GM12878 (cell line): Measurements from ENCODE around the gene USP15. TPM values are rescaled to one million over a fixed set of nuclear protein-coding genes. Genes with fewer than 3 reads are reported as not detected.

Experiments used
- ATAC-seq: fragments of 200-7000 bp; cut with Tn5 transposase; 3 replicates; pipeline ENCODE4 v1.9.1; 2020; ENCODE audit warnings: mild to moderate bottlenecking, moderate library complexity
- BruUV-seq: library from RNA; stranded (reverse); fragments of 400-500 nt; replicated peaks from 2 replicates; lab custom pipeline; 2021; lab: Mats Ljungman, UMichigan
- CTCF ChIA-PET: fragments of 300-600 bp; sonication (Branson Sonifier 250); formaldehyde crosslinking; extraction: SDS; loops from one replicate; lab custom pipeline; 2021; ENCODE audit warnings: inconsistent platforms; lab: Yijun Ruan, JAX
- POLR2A ChIA-PET: fragments of 350-600 bp; formaldehyde crosslinking; extraction: SDS; loops from one replicate; lab custom pipeline; 2021; ENCODE audit warnings: inconsistent platforms; lab: Charles Lee
- RAD21 ChIA-PET: fragments of 300-600 bp; sonication (Branson Sonifier 250); formaldehyde crosslinking; loops from one replicate; lab custom pipeline; 2023; ENCODE audit warnings: antibody characterized with exemption; ENCODE audit not compliant: unreplicated experiment; lab: Charles Lee
- SMC1A ChIA-PET: fragments of 300-600 bp; sonication (Branson Sonifier 250); formaldehyde crosslinking; loops from one replicate; lab custom pipeline; 2023; ENCODE audit not compliant: unreplicated experiment, uncharacterized antibody; lab: Charles Lee
- DNase-seq: peaks from one replicate; pipeline ENCODE4 v3.0.0-alpha.2; 2011; ENCODE audit warnings: low read depth, low spot score
- FAIRE-seq: peaks from 3 replicates; lab custom pipeline; 2011; peaks lifted over from hg19 to GRCh38; lab: Jason Lieb, UNC
- H2AFZ ChIP-seq: 2 replicates; pipeline ENCODE4 v1.6.0; 2011; ENCODE audit warnings: low read depth, low read length, control low read depth; ENCODE audit not compliant: control insufficient read depth
- H3K27ac ChIP-seq: 2 replicates; pipeline ENCODE4 v1.5.1; 2011; ENCODE audit warnings: control low read depth; ENCODE audit not compliant: control insufficient read depth, insufficient read depth
- H3K27me3 ChIP-seq, 2 experiments: replicated peaks in 1 of 2; 2 replicates each; pipeline versions ENCODE4 v1.6.0 to v1.6.1; 2011; ENCODE audit warnings: low read length in 1 of 2; ENCODE audit not compliant: control insufficient read depth in 2 of 2, insufficient read depth in 2 of 2
- H3K36me3 ChIP-seq, 2 experiments: 2 replicates each; pipeline ENCODE4 v1.5.1; 2011; ENCODE audit warnings: low read length in 1 of 2; ENCODE audit not compliant: control insufficient read depth in 2 of 2, insufficient read depth in 2 of 2
- H3K4me1 ChIP-seq: 2 replicates; pipeline ENCODE4 v1.6.1; 2011; ENCODE audit warnings: mild to moderate bottlenecking, low read length, moderate library complexity, mixed read lengths; ENCODE audit not compliant: control insufficient read depth, insufficient read depth
- H3K4me2 ChIP-seq: 2 replicates; pipeline ENCODE4 v1.6.0; 2011; ENCODE audit warnings: control low read depth; ENCODE audit not compliant: control insufficient read depth, insufficient read depth
- H3K4me3 ChIP-seq: fragments of 200-600 bp; sonication (generic); 2 replicates; pipeline ENCODE4 v1.5.1; 2016
- H3K79me2 ChIP-seq: 2 replicates; pipeline ENCODE4 v1.6.0; 2011; ENCODE audit warnings: low read length; ENCODE audit not compliant: control insufficient read depth, insufficient read depth
- H3K9ac ChIP-seq: 2 replicates; pipeline ENCODE4 v1.8.0; 2011; ENCODE audit warnings: low read length, control low read depth, mixed read lengths; ENCODE audit not compliant: control insufficient read depth, insufficient read depth
- H3K9me3 ChIP-seq: replicated peaks from 3 replicates; pipeline ENCODE4 v1.5.1; 2011; ENCODE audit warnings: mild to moderate bottlenecking, low read length; ENCODE audit not compliant: control insufficient read depth, insufficient read depth
- H4K20me1 ChIP-seq: 2 replicates; pipeline ENCODE4 v1.6.0; 2011; ENCODE audit not compliant: control insufficient read depth, insufficient read depth
- CBX3 ChIP-seq: fragments of 200-600 bp; sonication (generic); IDR thresholded peaks from 2 replicates; pipeline ENCODE4 v1.6.1; 2016; ENCODE audit warnings: low read depth, borderline replicate concordance
- CREB1 ChIP-seq: IDR thresholded peaks from 2 replicates; pipeline ENCODE4 v1.6.1; 2012; ENCODE audit warnings: low read depth, mild to moderate bottlenecking, inconsistent platforms
- KLF5 ChIP-seq: fragments of 450-650 bp; IDR thresholded peaks from 2 replicates; pipeline ENCODE4 v1.6.1; 2014; ENCODE audit warnings: mild to moderate bottlenecking; ENCODE audit not compliant: partially characterized antibody
- SIX5 ChIP-seq: IDR thresholded peaks from 2 replicates; pipeline ENCODE4 v1.6.1; 2011; ENCODE audit warnings: mild to moderate bottlenecking, low read depth, low read length, moderate library complexity; ENCODE audit not compliant: severe bottlenecking
- WGBS: methylation state at CpG from one replicate; pipeline ENCODE4 v1.1.6; 2016; ENCODE audit warnings: low lambda C conversion rate; ENCODE audit not compliant: insufficient replicate concordance, insufficient coverage; ENCODE audit errors: missing lambda C conversion rate; 5-methylcytosine and 5-hydroxymethylcytosine counted together
- in situ Hi-C: fragments of 300-500 bp; cut with MboI; formaldehyde crosslinking; loops from 9 replicates; pipeline ENCODE4 v1.14.3; 2018; ENCODE audit warnings: mixed read lengths
- intact Hi-C: fragments of 100-400 bp; cut with micrococcal nuclease; formaldehyde crosslinking; loops from one replicate; pipeline ENCODE4 v1.14.2; 2022; ENCODE audit not compliant: unreplicated experiment
- polyA plus RNA-seq, 11 experiments: library from polyadenylated mRNA; depleted of rRNA in 4 of 11; unstranded in 6 of 11; stranded (reverse) in 5 of 11; fragments of >200 nt; fragmentation: Nextera tagmentation in 4 of 11; fragmentation: Illumina TruSeq in 1 of 11; extraction: Ambion mirVana in 4 of 11; extraction: Trizol in 1 of 11; gene quantifications; 1 replicate in 1 of 11; 2 replicates in 10 of 11; pipeline versions ENCODE4 v1.2.1 to v1.2.3, GENCODE V29; 2011 to 2016; ENCODE audit warnings: inconsistent platforms in 2 of 11, missing spikeins in 2 of 11, low read depth in 1 of 11
- total RNA-seq, 4 experiments: library from RNA; depleted of rRNA in 3 of 4; stranded (reverse); fragments of >200 nt in 3 of 4; fragmentation: Illumina TruSeq in 1 of 4; extraction: Trizol in 1 of 4; gene quantifications; 2 replicates each; pipeline versions ENCODE4 v1.2.1 to v1.2.3, GENCODE V29; 2013 to 2021
- TF ChIP-seq, protein P1 (sequence below): fragments of 450-650 bp; formaldehyde crosslinking; IDR thresholded peaks from 2 replicates; pipeline ENCODE4 v1.5.0; 2022; ENCODE audit warnings: mild to moderate bottlenecking, missing genetic modification characterization

The USP15 gene
- total and polyA plus RNA-seq, 10 of the 15 experiments (the other 5 are each of a cell fraction or from before 2014, with no cell fraction given): 57.6 to 101 (median 90.2) TPM

- Histone ChIP-seq H2AFZ (no peak overlapping the region), H3K9me3 (peaks cover 11% of the 10 kb centered on the region), H3K27ac (no peak overlapping the region), H3K9ac (no peak overlapping the region), H3K4me2 (peak overlapping the region; percentile 47), H3K4me1 (peaks cover 3% of the 10 kb centered on the region; the same call in 1 of the 2 replicates), H3K4me3 (no peak overlapping the region), H3K79me2 (peaks cover 96% of the 10 kb centered on the region), H4K20me1 (no peaks in the 10 kb centered on the region), H3K27me3 (no peaks in the 10 kb centered on the region), H3K36me3 (peaks cover 0 to 5% of the 10 kb centered on the region in 2 experiments; a peak in 1 of 4 replicates)
- ChIA-PET SMC1A (interaction anchor here (1.2 kb wide), 2 partner anchors 8 to 43 kb away, joined by 3 to 4 read pairs; no protein-coding TSS in a partner anchor), POLR2A (interaction anchor here (0.6 to 0.9 kb wide), 2 partner anchors 15 to 48 kb away, joined by 3 to 4 read pairs; no protein-coding TSS in a partner anchor), RAD21 (interaction anchor here (3.9 kb wide), 1 partner anchor 16 kb away, joined by 21 read pairs; no protein-coding TSS in a partner anchor), CTCF (no interaction called here)
- DNase-seq (no peak), ATAC-seq (peak; percentile 51), FAIRE-seq (no peak)
- TF ChIP-seq CREB1 (peak; percentile 45; the same call in 1 of the 2 replicates), KLF5 (no peak), CBX3 (no peak), SIX5 (no peak)
- TF ChIP-seq, protein P1, sequence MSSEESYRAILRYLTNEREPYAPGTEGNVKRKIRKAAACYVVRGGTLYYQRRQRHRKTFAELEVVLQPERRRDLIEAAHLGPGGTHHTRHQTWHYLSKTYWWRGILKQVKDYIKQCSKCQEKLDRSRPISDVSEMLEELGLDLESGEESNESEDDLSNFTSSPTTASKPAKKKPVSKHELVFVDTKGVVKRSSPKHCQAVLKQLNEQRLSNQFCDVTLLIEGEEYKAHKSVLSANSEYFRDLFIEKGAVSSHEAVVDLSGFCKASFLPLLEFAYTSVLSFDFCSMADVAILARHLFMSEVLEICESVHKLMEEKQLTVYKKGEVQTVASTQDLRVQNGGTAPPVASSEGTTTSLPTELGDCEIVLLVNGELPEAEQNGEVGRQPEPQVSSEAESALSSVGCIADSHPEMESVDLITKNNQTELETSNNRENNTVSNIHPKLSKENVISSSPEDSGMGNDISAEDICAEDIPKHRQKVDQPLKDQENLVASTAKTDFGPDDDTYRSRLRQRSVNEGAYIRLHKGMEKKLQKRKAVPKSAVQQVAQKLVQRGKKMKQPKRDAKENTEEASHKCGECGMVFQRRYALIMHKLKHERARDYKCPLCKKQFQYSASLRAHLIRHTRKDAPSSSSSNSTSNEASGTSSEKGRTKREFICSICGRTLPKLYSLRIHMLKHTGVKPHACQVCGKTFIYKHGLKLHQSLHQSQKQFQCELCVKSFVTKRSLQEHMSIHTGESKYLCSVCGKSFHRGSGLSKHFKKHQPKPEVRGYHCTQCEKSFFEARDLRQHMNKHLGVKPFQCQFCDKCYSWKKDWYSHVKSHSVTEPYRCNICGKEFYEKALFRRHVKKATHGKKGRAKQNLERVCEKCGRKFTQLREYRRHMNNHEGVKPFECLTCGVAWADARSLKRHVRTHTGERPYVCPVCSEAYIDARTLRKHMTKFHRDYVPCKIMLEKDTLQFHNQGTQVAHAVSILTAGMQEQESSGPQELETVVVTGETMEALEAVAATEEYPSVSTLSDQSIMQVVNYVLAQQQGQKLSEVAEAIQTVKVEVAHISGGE: no peak
- no TSS peak for BruUV-seq
- WGBS: 75% methylated on average over 2 of the region's 2 CpGs
- intact Hi-C loops (no loop called here), in situ Hi-C loops (no loop called here)
Observed at GRCh38 chr12:62282057-62282774, 22.0 kb downstream of the USP15 start.
